SU-DHL-6 (cell line): ENCODE results near the gene SLF1.

Source experiments
- CTCF ChIP-seq: fragments of 200-600 bp; sonication (generic); IDR thresholded peaks from one replicate; pipeline ENCODE4 v1.5.1; 2017; ENCODE audit warnings: antibody characterized with exemption, mild to moderate bottlenecking, low read length, moderate library complexity; ENCODE audit not compliant: insufficient read depth, poor library complexity, severe bottlenecking
- EZH2phosphoT487 ChIP-seq: fragments of 200-600 bp; sonication (generic), shearing (Covaris generic); conservative IDR thresholded peaks from 2 replicates; pipeline ENCODE4 v1.6.1; 2018; ENCODE audit warnings: mild to moderate bottlenecking, antibody characterized with exemption, low read length, moderate library complexity, mixed read lengths

- no peak for TF ChIP-seq CTCF
- no peak for TF ChIP-seq EZH2phosphoT487
Observed at GRCh38 chr5:94725142-94725541, 106.7 kb downstream of the SLF1 start.
